OCI-LY7 (cell line): ENCODE measurements around the gene MAST2. TPM values are rescaled to one million over a fixed set of nuclear protein-coding genes. Genes with fewer than 3 reads are reported as not detected.
"Not testable (repeated sequence)": the region's sequence is repeated elsewhere in the genome, so short reads cannot be mapped to it uniquely, and the experiment has no call there.

Source experiments
- BruUV-seq: library from RNA; stranded (reverse); fragments of 400-500 nt; replicated peaks from 2 replicates; lab custom pipeline; 2021; lab: Mats Ljungman, UMichigan
- CTCF ChIA-PET: fragments of 300-600 bp; sonication (Branson Sonifier 250); formaldehyde crosslinking; loops from one replicate; lab custom pipeline; 2022; ENCODE audit warnings: antibody characterized with exemption; ENCODE audit not compliant: unreplicated experiment; lab: Charles Lee
- POLR2A ChIA-PET: fragments of 300-600 bp; sonication (Branson Sonifier 250); formaldehyde crosslinking; loops from one replicate; lab custom pipeline; 2022; ENCODE audit warnings: antibody characterized with exemption; lab: Charles Lee
- DNase-seq: peaks from one replicate; pipeline ENCODE4 v3.0.0-alpha.2; 2015; ENCODE audit warnings: low spot score
- H2AFZ ChIP-seq: fragments of 200-600 bp; sonication (generic), shearing (Covaris generic); 2 replicates; pipeline ENCODE4 v1.6.1; 2014; ENCODE audit warnings: mild to moderate bottlenecking, antibody characterized with exemption, low read length, moderate library complexity
- H3K27ac ChIP-seq: fragments of 200-600 bp; sonication (generic); 2 replicates; pipeline ENCODE4 v1.5.1; 2014; ENCODE audit warnings: mixed run types, low read depth, mild to moderate bottlenecking, moderate library complexity, low read length, inconsistent platforms; ENCODE audit not compliant: poor library complexity, severe bottlenecking
- H3K36me3 ChIP-seq: fragments of 200-600 bp; sonication (generic); 2 replicates; pipeline ENCODE4 v1.6.1; 2014; ENCODE audit warnings: mild to moderate bottlenecking, antibody characterized with exemption, low read length, moderate library complexity, mixed read lengths; ENCODE audit not compliant: insufficient read depth
- H3K4me1 ChIP-seq: fragments of 200-600 bp; sonication (generic); 2 replicates; pipeline ENCODE4 v1.5.1; 2014; ENCODE audit warnings: mild to moderate bottlenecking, low read length; ENCODE audit not compliant: insufficient read depth, poor library complexity, severe bottlenecking
- H3K4me2 ChIP-seq: fragments of 200-600 bp; sonication (generic); 2 replicates; pipeline ENCODE4 v1.6.1; 2014; ENCODE audit warnings: mild to moderate bottlenecking, low read length
- H3K4me3 ChIP-seq: fragments of 200-600 bp; sonication (generic); 2 replicates; pipeline ENCODE4 v1.5.1; 2014; ENCODE audit warnings: mild to moderate bottlenecking, low read depth, low read length; ENCODE audit not compliant: poor library complexity, severe bottlenecking
- H3K79me2 ChIP-seq: fragments of 200-600 bp; sonication (generic); 2 replicates; pipeline ENCODE4 v1.6.1; 2016; ENCODE audit warnings: low read depth, mild to moderate bottlenecking, low read length, moderate library complexity, mixed read lengths; ENCODE audit not compliant: insufficient read depth
- H3K9me2 ChIP-seq: fragments of 200-600 bp; sonication (generic); 2 replicates; pipeline ENCODE4 v1.6.1; 2016; ENCODE audit warnings: mild to moderate bottlenecking, low read length, mixed read lengths; ENCODE audit not compliant: insufficient read depth
- H3K9me3 ChIP-seq: fragments of 200-600 bp; sonication (generic); 2 replicates; pipeline ENCODE4 v1.6.1; 2014; ENCODE audit warnings: mild to moderate bottlenecking, mixed run types, low read length, mixed read lengths
- H4K20me1 ChIP-seq: fragments of 200-600 bp; sonication (generic); 2 replicates; pipeline ENCODE4 v1.6.1; 2014; ENCODE audit warnings: mild to moderate bottlenecking, antibody characterized with exemption, low read length, moderate library complexity, mixed read lengths; ENCODE audit not compliant: insufficient read depth
- EZH2phosphoT487 ChIP-seq: fragments of 200-600 bp; sonication (generic); IDR thresholded peaks from 2 replicates; pipeline ENCODE4 v1.6.1; 2018; ENCODE audit warnings: low read depth, borderline replicate concordance, mild to moderate bottlenecking, mixed run types, antibody characterized with exemption, low read length, moderate library complexity, mixed read lengths
- intact Hi-C: fragments of 100-400 bp; cut with micrococcal nuclease; formaldehyde crosslinking; loops from one replicate; pipeline ENCODE4 v1.10.0; 2022; ENCODE audit not compliant: unreplicated experiment
- total RNA-seq, 2 experiments: library from RNA; depleted of rRNA in 1 of 2; stranded (reverse); fragments of >200 nt in 1 of 2; shearing (Covaris generic) in 1 of 2; gene quantifications; 2 replicates each; pipeline ENCODE4 v1.2.3, GENCODE V29; 2014 to 2022
- TF ChIP-seq, protein P1 (sequence below): fragments of 200-600 bp; sonication (generic); conservative IDR thresholded peaks from 2 replicates; pipeline ENCODE4 v1.5.1; 2014; ENCODE audit warnings: mild to moderate bottlenecking, antibody characterized with exemption, low read length, moderate library complexity, mixed read lengths

The MAST2 gene
- total RNA-seq, 2 experiments from 2014 or later: 32.1 to 67.2 TPM

DNA sequence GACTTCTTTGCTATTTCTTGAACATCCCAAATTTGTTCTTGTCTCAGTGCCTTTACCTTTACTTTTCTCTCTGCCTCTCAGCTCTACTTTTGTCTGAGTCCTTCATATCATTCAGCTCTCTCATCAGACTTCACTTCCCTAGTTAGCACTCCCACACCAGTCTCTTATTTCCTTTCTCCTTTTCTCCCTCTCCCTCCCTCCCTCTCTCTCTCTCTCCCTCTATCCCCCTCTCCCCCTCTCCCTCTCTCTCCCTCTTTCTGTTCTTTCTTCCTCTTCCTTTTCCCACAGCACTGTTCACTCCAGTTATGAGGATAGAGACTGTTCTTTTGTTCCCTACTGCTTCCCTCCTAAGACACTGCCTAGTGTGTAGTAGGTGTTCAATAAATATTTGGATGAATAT, 154.9 kb downstream of the MAST2 start:
- BruUV-seq: no TSS peak
- Histone ChIP-seq H4K20me1 (no peaks in the 10 kb centered on the region), H3K36me3 (peaks cover 33% of the 10 kb centered on the region), H3K79me2 (no peaks in the 10 kb centered on the region), H2AFZ (no peak overlapping the region), H3K27ac (no peak overlapping the region), H3K4me2 (no peak overlapping the region), H3K9me3 (no peaks in the 10 kb centered on the region), H3K4me1 (no peaks in the 10 kb centered on the region), H3K9me2 (no peaks in the 10 kb centered on the region), H3K4me3 (no peak overlapping the region)
- ChIA-PET CTCF (no interaction called here), POLR2A (interaction anchor here (0.5 to 1.2 kb wide), 2 partner anchors 94 to 349 kb away, joined by 4 to 5 read pairs; no protein-coding TSS in a partner anchor)
- no peak for TF ChIP-seq EZH2phosphoT487
- TF ChIP-seq, protein P1, sequence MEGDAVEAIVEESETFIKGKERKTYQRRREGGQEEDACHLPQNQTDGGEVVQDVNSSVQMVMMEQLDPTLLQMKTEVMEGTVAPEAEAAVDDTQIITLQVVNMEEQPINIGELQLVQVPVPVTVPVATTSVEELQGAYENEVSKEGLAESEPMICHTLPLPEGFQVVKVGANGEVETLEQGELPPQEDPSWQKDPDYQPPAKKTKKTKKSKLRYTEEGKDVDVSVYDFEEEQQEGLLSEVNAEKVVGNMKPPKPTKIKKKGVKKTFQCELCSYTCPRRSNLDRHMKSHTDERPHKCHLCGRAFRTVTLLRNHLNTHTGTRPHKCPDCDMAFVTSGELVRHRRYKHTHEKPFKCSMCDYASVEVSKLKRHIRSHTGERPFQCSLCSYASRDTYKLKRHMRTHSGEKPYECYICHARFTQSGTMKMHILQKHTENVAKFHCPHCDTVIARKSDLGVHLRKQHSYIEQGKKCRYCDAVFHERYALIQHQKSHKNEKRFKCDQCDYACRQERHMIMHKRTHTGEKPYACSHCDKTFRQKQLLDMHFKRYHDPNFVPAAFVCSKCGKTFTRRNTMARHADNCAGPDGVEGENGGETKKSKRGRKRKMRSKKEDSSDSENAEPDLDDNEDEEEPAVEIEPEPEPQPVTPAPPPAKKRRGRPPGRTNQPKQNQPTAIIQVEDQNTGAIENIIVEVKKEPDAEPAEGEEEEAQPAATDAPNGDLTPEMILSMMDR: no peak
- no peak for DNase-seq
- intact Hi-C loops: no loop called here

DNA sequence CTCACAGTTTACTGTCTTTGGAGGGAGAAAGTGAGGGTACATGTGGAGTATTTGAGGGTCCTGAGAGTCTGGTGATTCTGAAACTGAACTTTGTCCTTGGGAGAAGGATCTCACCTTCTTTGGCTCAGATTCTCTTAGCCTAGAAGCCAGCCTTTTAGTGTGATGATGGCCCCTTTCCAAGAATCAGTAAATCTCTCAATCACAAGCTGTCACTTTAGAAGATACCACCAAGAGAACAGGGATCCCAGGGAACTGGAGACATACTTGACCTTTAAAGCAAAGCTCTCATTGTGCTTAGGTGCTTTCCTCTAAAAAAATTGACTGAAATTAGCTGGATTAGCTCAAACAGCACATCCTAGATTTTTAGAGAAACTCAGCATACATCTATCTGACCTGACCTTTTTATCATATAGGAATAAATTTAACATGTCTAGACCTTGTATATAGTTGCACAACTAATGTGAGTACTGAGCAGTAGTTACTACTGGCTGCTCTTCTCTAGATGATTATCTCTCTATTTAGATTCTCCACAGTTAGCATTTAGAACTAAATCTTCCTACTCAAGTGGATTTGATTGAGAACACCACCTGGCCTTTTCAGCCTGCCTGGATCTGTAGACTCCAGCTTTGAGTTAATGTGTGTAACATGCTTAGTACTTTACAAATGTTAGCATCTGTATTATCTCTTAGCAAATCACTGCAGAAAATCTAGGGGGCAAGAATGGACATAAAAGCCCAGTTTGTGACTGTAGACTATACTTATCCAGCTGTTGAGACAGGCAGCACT, 157.7 kb downstream of the MAST2 start:
- Histone ChIP-seq H3K79me2 (no peaks in the 10 kb centered on the region), H4K20me1 (no peaks in the 10 kb centered on the region), H3K4me3 (no peak overlapping the region), H3K9me3 (no peaks in the 10 kb centered on the region), H3K9me2 (no peaks in the 10 kb centered on the region), H2AFZ (no peak overlapping the region), H3K27ac (no peak overlapping the region), H3K4me1 (no peaks in the 10 kb centered on the region), H3K36me3 (peaks cover 34% of the 10 kb centered on the region), H3K4me2 (no peak overlapping the region)
- no TSS peak for BruUV-seq
- POLR2A ChIA-PET: interaction anchor here (1.0 to 1.2 kb wide), 2 partner anchors 18 to 21 kb away, joined by 3 read pairs; no protein-coding TSS in a partner anchor
- TF ChIP-seq, protein P1: no peak
- TF ChIP-seq EZH2phosphoT487: no peak
- CTCF ChIA-PET: no interaction called here
- intact Hi-C loops: no loop called here
- DNase-seq: no peak

- DNase-seq, H3K9me3 ChIP-seq, POLR2A ChIA-PET, CTCF ChIA-PET, H3K4me3 ChIP-seq, H3K79me2 ChIP-seq, H3K4me2 ChIP-seq, H3K9me2 ChIP-seq, H4K20me1 ChIP-seq, H2AFZ ChIP-seq, H3K4me1 ChIP-seq, BruUV-seq, H3K27ac ChIP-seq, intact Hi-C loops: not testable (repeated sequence)
- H3K36me3 ChIP-seq: peaks cover 42% of the 10 kb centered on the region
Observed at GRCh38 chr1:45961936-45962335, 158.5 kb downstream of the MAST2 start.
